ENCODE data around the gene DSPP.

The DSPP gene

GRCh38 chr4:87574996-87575395, 33.3 kb upstream of the DSPP start:
- no peak for TF ChIP-seq CTCF (IDR thresholded peaks at IDR 0.05)

GRCh38 chr4:87575408-87575807, 32.9 kb upstream of the DSPP start:
- no peak for TF ChIP-seq CTCF (IDR thresholded peaks at IDR 0.05)

- no peak for TF ChIP-seq CTCF (IDR thresholded peaks at IDR 0.05)
Observed at GRCh38 chr4:87575983-87576382, 32.3 kb upstream of the DSPP start.

GRCh38 chr4:87579478-87579877, 28.9 kb upstream of the DSPP start:
- TF ChIP-seq CTCF (IDR thresholded peaks at IDR 0.05), result no peak

GRCh38 chr4:87580057-87580456, 28.3 kb upstream of the DSPP start:
- no peak for TF ChIP-seq CTCF (IDR thresholded peaks at IDR 0.05)

GRCh38 chr4:87584222-87584908, 24.0 kb upstream of the DSPP start:
- TF ChIP-seq CTCF (IDR thresholded peaks at IDR 0.05), result no peak

- no peak for TF ChIP-seq CTCF (IDR thresholded peaks at IDR 0.05)
Observed at GRCh38 chr4:87589531-87589930, 18.8 kb upstream of the DSPP start.

GRCh38 chr4:87592124-87592523, 16.2 kb upstream of the DSPP start:
- TF ChIP-seq CTCF (IDR thresholded peaks at IDR 0.05), result no peak

All from LNCAP (cell line).